MCF 10A (cell line): ENCODE results near the gene RIPK3. TPM values are rescaled to one million over a fixed set of nuclear protein-coding genes. Genes with fewer than 3 reads are reported as not detected.
"Not testable (repeated sequence)": the region's sequence is repeated elsewhere in the genome, so short reads cannot be mapped to it uniquely, and the experiment has no call there.

Experiments
- BruUV-seq: library from RNA; stranded (reverse); fragments of 400-500 nt; replicated peaks from 2 replicates; lab custom pipeline; 2021; lab: Mats Ljungman, UMichigan
- CTCF ChIA-PET: fragments of 300-600 bp; sonication (Branson Sonifier 250); formaldehyde crosslinking; extraction: SDS; loops from one replicate; lab custom pipeline; 2021; ENCODE audit warnings: antibody characterized with exemption, inconsistent platforms; lab: Yijun Ruan, JAX
- POLR2A ChIA-PET: fragments of 300-600, 350-650 bp; sonication (Branson Sonifier 250); formaldehyde crosslinking; extraction: SDS; loops from one replicate; lab custom pipeline; 2020; ENCODE audit warnings: antibody characterized with exemption, inconsistent platforms; lab: Yijun Ruan, JAX
- DNase-seq: peaks from one replicate; pipeline ENCODE4 v3.0.0-alpha.2; 2018; ENCODE audit not compliant: unreplicated experiment
- H3K27ac Mint-ChIP-seq: one replicate; pipeline ENCODE4 v1.8.0; 2022; ENCODE audit warnings: mild to moderate bottlenecking, low read depth, mixed read lengths; ENCODE audit not compliant: unreplicated experiment
- H3K27me3 Mint-ChIP-seq: one replicate; pipeline ENCODE4 v1.8.0; 2022; ENCODE audit warnings: mixed read lengths; ENCODE audit not compliant: insufficient read depth, unreplicated experiment
- H3K36me3 Mint-ChIP-seq: one replicate; pipeline ENCODE4 v1.8.0; 2022; ENCODE audit warnings: mild to moderate bottlenecking, moderate library complexity, mixed read lengths; ENCODE audit not compliant: insufficient read depth, unreplicated experiment
- H3K4me1 Mint-ChIP-seq: one replicate; pipeline ENCODE4 v1.8.0; 2022; ENCODE audit warnings: mixed read lengths; ENCODE audit not compliant: insufficient read depth, unreplicated experiment
- H3K4me3 Mint-ChIP-seq: one replicate; pipeline ENCODE4 v1.8.0; 2022; ENCODE audit warnings: mild to moderate bottlenecking, moderate library complexity, mixed read lengths; ENCODE audit not compliant: unreplicated experiment
- H3K9me3 Mint-ChIP-seq: one replicate; pipeline ENCODE4 v1.8.0; 2022; ENCODE audit warnings: mixed read lengths; ENCODE audit not compliant: unreplicated experiment
- CTCF ChIP-seq: fragments of 200-600 bp; IDR thresholded peaks from one replicate; pipeline ENCODE4 v1.8.0; 2022; ENCODE audit warnings: antibody characterized with exemption, mild to moderate bottlenecking; ENCODE audit not compliant: unreplicated experiment
- intact Hi-C: fragments of 100-400 bp; cut with micrococcal nuclease; formaldehyde crosslinking; loops from 2 replicates; pipeline ENCODE4 v1.14.1; 2022
- total RNA-seq: library from RNA; stranded (reverse); gene quantifications from 2 replicates; pipeline ENCODE4 v1.2.3, GENCODE V29; 2022

The RIPK3 gene
- total RNA-seq, 1 experiment from 2014 or later: not detected

GRCh38 chr14:24360281-24360680 is 20.5 kb upstream of the RIPK3 start:
- TF ChIP-seq CTCF: no peak
- no peaks in the 10 kb centered on the region for H3K27me3 Mint-ChIP-seq
- H3K9me3 Mint-ChIP-seq: no peaks in the 10 kb centered on the region
- CTCF ChIA-PET: interaction anchor here (0.7 to 4.0 kb wide), 4 partner anchors 11 to 71 kb away, joined by 3 to 31 read pairs (median 4); partner anchors contain the start of gene KHNYN
- H3K27ac Mint-ChIP-seq: no peak overlapping the region
- intact Hi-C loops: no loop called here
- H3K36me3 Mint-ChIP-seq: no peaks in the 10 kb centered on the region
- no peak for DNase-seq
- H3K4me1 Mint-ChIP-seq: peaks cover 6% of the 10 kb centered on the region
- POLR2A ChIA-PET: interaction anchor here (0.6 to 1.0 kb wide), 2 partner anchors 67 to 71 kb away, joined by 3 to 4 read pairs; no protein-coding TSS in a partner anchor
- no peak overlapping the region for H3K4me3 Mint-ChIP-seq
- BruUV-seq: no TSS peak

- ChIA-PET CTCF (interaction anchor here (0.6 to 1.8 kb wide), 6 partner anchors 10 to 187 kb away, joined by 3 to 8 read pairs (median 4); no protein-coding TSS in a partner anchor), POLR2A (interaction anchor here (0.6 to 1.4 kb wide), 3 partner anchors 69 to 210 kb away, joined by 3 read pairs; partner anchors contain the start of genes CBLN3, KHNYN and PSME2)
- H3K4me1 Mint-ChIP-seq: peaks cover 18% of the 10 kb centered on the region
- H3K9me3 Mint-ChIP-seq: no peaks in the 10 kb centered on the region
- no peak overlapping the region for H3K27ac Mint-ChIP-seq
- no peak for TF ChIP-seq CTCF
- DNase-seq: no peak
- no peak overlapping the region for H3K4me3 Mint-ChIP-seq
- no TSS peak for BruUV-seq
- no peaks in the 10 kb centered on the region for H3K27me3 Mint-ChIP-seq
- intact Hi-C loops: no loop called here
- no peaks in the 10 kb centered on the region for H3K36me3 Mint-ChIP-seq
Observed at GRCh38 chr14:24356208-24356607, 16.4 kb upstream of the RIPK3 start.

- ChIA-PET CTCF (interaction anchor here (0.7 to 1.8 kb wide), 3 partner anchors 21 to 77 kb away, joined by 3 to 8 read pairs (median 6); no protein-coding TSS in a partner anchor), POLR2A (interaction anchor here (1.3 kb wide), 1 partner anchor 11 kb away, joined by 4 read pairs; no protein-coding TSS in a partner anchor)
- Mint-ChIP-seq H3K36me3 (no peaks in the 10 kb centered on the region), H3K27me3 (peaks cover 5% of the 10 kb centered on the region), H3K9me3 (no peaks in the 10 kb centered on the region), H3K27ac (no peak overlapping the region), H3K4me1 (peaks cover 18% of the 10 kb centered on the region), H3K4me3 (no peak overlapping the region)
- BruUV-seq: no TSS peak
- intact Hi-C loops: no loop called here
- TF ChIP-seq CTCF: no peak
- DNase-seq: peak; percentile 75
Observed at GRCh38 chr14:24355009-24355408, 15.2 kb upstream of the RIPK3 start.

- H3K4me1 Mint-ChIP-seq: peaks cover 18% of the 10 kb centered on the region
- DNase-seq, H3K9me3 Mint-ChIP-seq, intact Hi-C loops, H3K4me3 Mint-ChIP-seq, BruUV-seq, H3K36me3 Mint-ChIP-seq: not testable (repeated sequence)
- peaks cover 10% of the 10 kb centered on the region for H3K27me3 Mint-ChIP-seq
- H3K27ac Mint-ChIP-seq: peak overlapping the region; percentile 52
- POLR2A ChIA-PET: interaction anchor here (1.3 kb wide), 1 partner anchor 11 kb away, joined by 4 read pairs; no protein-coding TSS in a partner anchor
- CTCF ChIA-PET: interaction anchor here (1.7 to 5.6 kb wide), 2 partner anchors 21 to 77 kb away, joined by 6 to 36 read pairs; no protein-coding TSS in a partner anchor
Observed at GRCh38 chr14:24354482-24354825, 14.7 kb upstream of the RIPK3 start.
